Body of pancreas (tissue), 4 donors: Measurements from ENCODE around the gene PHOSPHO1. TPM values are rescaled to one million over a fixed set of nuclear protein-coding genes. Genes with fewer than 3 reads are reported as not detected.

ENCODE experiments used
- ATAC-seq: fragments of 150-250 bp; one replicate; pipeline ENCODE4 v1.9.1; 2016
- DNase-seq, 4 donors: peaks; one replicate each; pipeline ENCODE4 v3.0.0-alpha.2; 2019
- H3K27ac ChIP-seq, 4 donors: fragments of 200-600 bp; sonication (generic); 1 replicate in 3 of 4; 2 replicates in 1 of 4; pipeline versions ENCODE4 v1.5.1 to v1.6.1; 2016 to 2019; ENCODE audit warnings: mild to moderate bottlenecking in 1 of 4, mixed read lengths in 1 of 4, moderate library complexity in 1 of 4
- H3K27me3 ChIP-seq, 2 donors: fragments of 200-600 bp; sonication (generic); one replicate each; pipeline ENCODE4 v1.6.0; 2016; ENCODE audit warnings: mild to moderate bottlenecking in 1 of 2
- H3K36me3 ChIP-seq, 2 donors: fragments of 200-600 bp; sonication (generic); replicated peaks in 1 of 2; 2 replicates each; pipeline ENCODE4 v1.5.1; 2016; ENCODE audit warnings: low read depth in 2 of 2; ENCODE audit not compliant: insufficient read depth in 1 of 2
- H3K4me1 ChIP-seq: fragments of 200-600 bp; sonication (generic); one replicate; pipeline ENCODE4 v1.6.0; 2016
- H3K4me3 ChIP-seq, 2 donors: fragments of 200-600 bp; sonication (generic); 1 replicate in 1 of 2; 2 replicates in 1 of 2; pipeline ENCODE4 v1.5.1; 2016 to 2019
- H3K9me3 ChIP-seq, 3 donors: fragments of 200-600 bp; sonication (generic); 1 replicate in 2 of 3; 2 replicates in 1 of 3; pipeline ENCODE4 v1.5.1; 2016
- POLR2A ChIP-seq, 3 donors: fragments of 450-650 bp; IDR thresholded peaks; one replicate each; pipeline ENCODE4 v1.6.1; 2016; ENCODE audit warnings: antibody characterized with exemption in 3 of 3, mild to moderate bottlenecking in 2 of 3
- WGBS, 2 donors: methylation state at CpG; one replicate each; pipeline ENCODE4 v1.1.5; 2017; 5-methylcytosine and 5-hydroxymethylcytosine counted together
- intact Hi-C: fragments of 100-400 bp; cut with DNase I; formaldehyde crosslinking; loops from one replicate; pipeline ENCODE4 v1.15.1; 2023
- total RNA-seq, 2 donors: library from RNA; depleted of rRNA; stranded (reverse); fragments of >200 nt; gene quantifications; one replicate each; pipeline ENCODE4 v1.1.0, GENCODE V29; 2016
- TF ChIP-seq, protein P1 (sequence below), 7 experiments: fragments of 450-650 bp in 4 of 7; fragments of 200-600 bp in 3 of 7; sonication (generic) in 3 of 7; IDR thresholded peaks; one replicate each; pipeline ENCODE4 v1.5.1; 2016 to 2019; ENCODE audit warnings: antibody characterized with exemption in 7 of 7

PHOSPHO1 gene
- total RNA-seq, 2 donors from 2014 or later = 13.5 TPM; not detected in 1

DNA sequence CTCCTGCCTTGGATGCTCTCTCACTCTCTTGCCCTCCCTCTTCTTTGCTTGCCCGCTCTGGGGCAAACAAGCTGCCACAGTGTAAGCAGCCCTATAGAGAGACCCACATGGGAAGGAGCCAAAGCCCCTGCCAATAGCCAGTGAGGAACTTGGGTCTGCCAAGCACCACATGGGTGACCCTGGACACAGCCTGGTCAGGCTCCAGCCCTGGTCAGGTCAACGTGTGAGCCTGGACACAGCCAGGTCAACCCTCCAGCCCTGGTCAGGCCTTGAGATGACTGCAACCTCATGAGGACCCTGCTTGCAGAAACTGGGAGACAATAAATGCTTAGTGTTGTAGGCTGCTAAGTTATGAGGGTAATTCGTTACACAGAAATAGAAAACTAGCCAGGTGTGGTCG, 14.3 kb upstream of the PHOSPHO1 start:
- H3K9me3 ChIP-seq = no peaks in the 10 kb centered on the region
- intact Hi-C loops = no loop called here
- no peaks in the 10 kb centered on the region for H3K27me3 ChIP-seq
- no peaks in the 10 kb centered on the region for H3K36me3 ChIP-seq
- DNase-seq = no peak
- H3K27ac ChIP-seq = no peak overlapping the region
- H3K4me3 ChIP-seq = no peak overlapping the region
- WGBS, 2 donors = 62 to 80% methylated on average over 2 to 4 of the region's 4 CpGs
- no peak for ATAC-seq
- no peaks in the 10 kb centered on the region for H3K4me1 ChIP-seq
- no peak for TF ChIP-seq POLR2A (IDR thresholded peaks at IDR 0.05)
- TF ChIP-seq, protein P1, sequence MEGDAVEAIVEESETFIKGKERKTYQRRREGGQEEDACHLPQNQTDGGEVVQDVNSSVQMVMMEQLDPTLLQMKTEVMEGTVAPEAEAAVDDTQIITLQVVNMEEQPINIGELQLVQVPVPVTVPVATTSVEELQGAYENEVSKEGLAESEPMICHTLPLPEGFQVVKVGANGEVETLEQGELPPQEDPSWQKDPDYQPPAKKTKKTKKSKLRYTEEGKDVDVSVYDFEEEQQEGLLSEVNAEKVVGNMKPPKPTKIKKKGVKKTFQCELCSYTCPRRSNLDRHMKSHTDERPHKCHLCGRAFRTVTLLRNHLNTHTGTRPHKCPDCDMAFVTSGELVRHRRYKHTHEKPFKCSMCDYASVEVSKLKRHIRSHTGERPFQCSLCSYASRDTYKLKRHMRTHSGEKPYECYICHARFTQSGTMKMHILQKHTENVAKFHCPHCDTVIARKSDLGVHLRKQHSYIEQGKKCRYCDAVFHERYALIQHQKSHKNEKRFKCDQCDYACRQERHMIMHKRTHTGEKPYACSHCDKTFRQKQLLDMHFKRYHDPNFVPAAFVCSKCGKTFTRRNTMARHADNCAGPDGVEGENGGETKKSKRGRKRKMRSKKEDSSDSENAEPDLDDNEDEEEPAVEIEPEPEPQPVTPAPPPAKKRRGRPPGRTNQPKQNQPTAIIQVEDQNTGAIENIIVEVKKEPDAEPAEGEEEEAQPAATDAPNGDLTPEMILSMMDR (IDR thresholded peaks at IDR 0.05) = no peak

- Histone ChIP-seq H3K9me3 (no peaks in the 10 kb centered on the region), H3K36me3 (no peaks in the 10 kb centered on the region), H3K4me1 (no peaks in the 10 kb centered on the region), H3K27me3 (no peaks in the 10 kb centered on the region), H3K27ac (no peak overlapping the region), H3K4me3 (no peak overlapping the region)
- ATAC-seq (no peak), DNase-seq (no peak)
- intact Hi-C loops = no loop called here
- TF ChIP-seq, protein P1 (IDR thresholded peaks at IDR 0.05) = no peak
- no peak for TF ChIP-seq POLR2A (IDR thresholded peaks at IDR 0.05)
- 78 to 81% methylated on average over 5 of the region's 5 CpGs for WGBS, 2 donors
Measured at GRCh38 chr17:49242813-49243212, 12.2 kb upstream of the PHOSPHO1 start.

DNA sequence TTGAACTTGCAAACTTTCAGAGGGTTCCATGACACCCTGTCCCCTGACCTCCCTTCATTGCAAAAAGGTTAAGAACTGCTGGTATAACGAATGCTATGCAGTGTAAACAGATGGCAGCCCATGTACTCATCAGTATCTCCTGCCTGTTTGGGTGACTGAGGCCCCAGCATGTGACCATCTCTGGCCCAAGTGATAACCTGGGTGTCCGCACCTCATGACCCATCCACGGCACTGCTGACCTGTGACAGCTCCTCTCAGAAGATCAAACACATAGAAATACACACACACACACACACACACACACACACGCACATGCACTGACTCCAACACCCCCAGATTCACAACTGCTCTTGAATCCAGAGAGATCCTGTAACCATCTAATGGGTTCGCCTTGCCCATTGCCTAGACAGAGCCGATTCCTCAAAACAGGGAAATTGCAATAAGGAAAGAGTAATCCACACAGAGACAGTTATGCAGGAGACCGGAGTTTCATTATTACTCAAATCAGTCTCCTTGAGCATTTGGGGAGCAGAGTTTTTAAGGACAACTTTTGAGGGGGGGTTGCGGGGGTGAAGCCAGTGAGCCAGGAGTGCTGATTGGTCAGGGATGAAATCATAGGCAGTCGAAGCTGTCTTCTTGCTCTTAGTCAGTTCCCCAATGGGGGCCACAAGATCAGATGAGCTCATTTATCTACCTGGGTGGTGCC, 11.3 kb upstream of the PHOSPHO1 start:
- Histone ChIP-seq H3K4me3 (no peak overlapping the region), H3K27me3 (no peaks in the 10 kb centered on the region), H3K4me1 (no peaks in the 10 kb centered on the region), H3K27ac (no peak overlapping the region), H3K36me3 (no peaks in the 10 kb centered on the region), H3K9me3 (no peaks in the 10 kb centered on the region)
- no peak for DNase-seq
- TF ChIP-seq, protein P1 (IDR thresholded peaks at IDR 0.05) = no peak
- TF ChIP-seq POLR2A (IDR thresholded peaks at IDR 0.05) = no peak
- 62 to 68% methylated on average over 8 to 9 of the region's 9 CpGs for WGBS, 2 donors
- ATAC-seq = no peak
- intact Hi-C loops = no loop called here

GRCh38 chr17:49241040-49241439, 10.5 kb upstream of the PHOSPHO1 start:
- DNase-seq (no peak), ATAC-seq (no peak)
- no peak overlapping the region for H3K4me3 ChIP-seq
- intact Hi-C loops = no loop called here
- no peaks in the 10 kb centered on the region for H3K4me1 ChIP-seq
- H3K9me3 ChIP-seq = no peaks in the 10 kb centered on the region
- no peaks in the 10 kb centered on the region for H3K27me3 ChIP-seq
- 80 to 83% methylated on average over 8 of the region's 8 CpGs for WGBS, 2 donors
- no peak overlapping the region for H3K27ac ChIP-seq
- no peaks in the 10 kb centered on the region for H3K36me3 ChIP-seq
- TF ChIP-seq, protein P1 (IDR thresholded peaks at IDR 0.05) = no peak
- TF ChIP-seq POLR2A (IDR thresholded peaks at IDR 0.05) = no peak

DNA sequence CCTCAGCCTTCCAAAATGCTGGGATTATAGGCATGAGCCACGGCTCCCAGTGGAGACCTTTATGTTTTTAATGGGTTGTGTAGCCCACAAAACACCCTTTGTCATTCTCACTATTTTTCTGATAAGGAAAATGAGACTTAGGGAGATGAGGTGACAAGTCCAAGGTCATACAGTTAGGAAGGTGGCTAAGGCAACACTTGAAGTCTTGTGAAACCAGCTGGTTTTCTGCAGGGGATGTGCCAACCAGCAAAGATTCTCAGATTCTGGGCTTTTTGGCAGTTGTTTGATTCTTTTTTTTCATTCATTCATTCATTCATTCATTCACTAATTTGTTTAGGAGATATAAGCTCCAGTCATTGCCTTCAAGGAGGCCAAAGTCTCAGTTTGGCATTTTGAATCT, 10.0 kb upstream of the PHOSPHO1 start:
- Histone ChIP-seq H3K27me3 (no peaks in the 10 kb centered on the region), H3K4me3 (no peak overlapping the region), H3K4me1 (no peaks in the 10 kb centered on the region), H3K9me3 (no peaks in the 10 kb centered on the region), H3K36me3 (no peaks in the 10 kb centered on the region), H3K27ac (no peak overlapping the region)
- intact Hi-C loops = no loop called here
- 55 to 63% methylated on average over 1 of the region's 1 CpG for WGBS, 2 donors
- no peak for TF ChIP-seq POLR2A (IDR thresholded peaks at IDR 0.05)
- TF ChIP-seq, protein P1 (IDR thresholded peaks at IDR 0.05) = no peak
- ATAC-seq (no peak), DNase-seq (no peak)
